ENCODE data around the gene RABAC1. TPM values are rescaled to one million over a fixed set of nuclear protein-coding genes. Genes with fewer than 3 reads are reported as not detected.
"Not testable (repeated sequence)": the region's sequence is repeated elsewhere in the genome, so short reads cannot be mapped to it uniquely, and the experiment has no call there.

RABAC1 gene, protein sequence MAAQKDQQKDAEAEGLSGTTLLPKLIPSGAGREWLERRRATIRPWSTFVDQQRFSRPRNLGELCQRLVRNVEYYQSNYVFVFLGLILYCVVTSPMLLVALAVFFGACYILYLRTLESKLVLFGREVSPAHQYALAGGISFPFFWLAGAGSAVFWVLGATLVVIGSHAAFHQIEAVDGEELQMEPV
- 67.9 TPM for total RNA-seq

DNA sequence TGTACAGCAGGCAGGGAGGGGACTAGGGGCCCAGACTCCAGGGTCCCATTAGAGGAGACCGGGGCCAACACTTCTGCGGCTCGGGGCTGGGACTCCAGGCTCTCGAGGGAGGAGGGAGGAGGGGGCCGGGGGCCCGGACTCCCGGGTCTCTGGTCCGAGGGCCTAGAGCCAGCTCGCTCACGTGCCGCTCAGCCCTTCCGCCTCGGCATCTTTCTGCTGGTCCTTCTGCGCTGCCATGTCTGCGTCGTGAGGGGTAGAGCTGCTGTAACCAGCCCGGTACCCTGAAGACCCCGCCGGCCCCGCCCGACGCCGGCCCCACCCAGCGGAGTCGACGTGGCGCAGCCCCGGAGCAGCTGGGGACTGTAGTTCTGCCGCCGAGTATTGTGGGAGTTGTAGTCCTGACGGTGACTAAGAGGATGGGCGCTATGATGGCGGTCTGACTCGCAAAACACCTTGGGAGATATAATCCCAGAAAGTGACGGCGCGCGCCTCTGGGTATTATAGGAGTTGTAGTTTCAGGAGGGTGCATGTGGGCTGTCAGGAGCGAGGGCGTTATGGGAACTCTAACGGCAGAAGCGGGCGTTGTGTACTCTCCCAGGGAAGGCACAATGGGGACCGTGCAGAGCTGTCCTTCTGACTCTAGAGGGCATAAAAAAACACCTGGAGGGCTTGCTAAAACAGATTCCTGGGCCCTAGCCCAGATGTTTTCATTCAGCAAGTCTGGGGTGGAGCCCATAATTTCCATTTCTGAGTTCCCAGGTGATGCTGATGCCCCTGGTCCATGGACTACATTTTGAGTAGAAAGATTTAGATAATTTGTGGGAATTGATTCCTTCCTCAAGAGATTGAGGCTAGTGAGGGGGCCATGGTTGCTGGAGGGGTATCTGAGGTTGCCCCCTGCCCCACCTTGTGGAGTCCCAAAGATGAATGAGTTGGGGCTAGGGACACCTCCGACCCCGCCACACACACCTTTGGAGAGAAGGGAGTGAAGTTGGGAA, at the start of gene RABAC1:
Gene RABAC1, minus strand, starts transcription at position 266 of the 998 bp plus-strand sequence. Its CDS starts 29 bp downstream, at position 237.
- ATAC-seq, result peak; percentile 82

DNA sequence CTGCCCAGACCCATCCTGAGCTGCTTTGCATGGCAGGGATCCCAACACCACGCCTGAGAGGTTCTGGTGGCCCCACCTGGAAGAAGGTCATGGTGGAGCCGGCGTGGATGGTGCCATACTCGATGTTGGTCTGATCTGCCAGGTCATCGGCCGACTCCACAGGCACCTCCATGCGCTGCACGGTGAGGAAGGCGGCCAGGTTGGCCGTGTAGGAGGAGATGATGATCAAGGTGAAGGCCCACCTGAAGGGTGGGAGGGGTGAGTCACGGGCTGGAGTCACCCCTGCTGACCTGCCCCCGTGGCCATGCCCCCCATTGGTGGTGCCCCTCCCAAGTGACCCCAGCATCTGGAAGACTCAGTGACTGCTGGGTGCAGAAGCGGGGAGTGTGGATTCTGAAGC, 47.4 kb upstream of the RABAC1 start:
- no peak for ATAC-seq

DNA sequence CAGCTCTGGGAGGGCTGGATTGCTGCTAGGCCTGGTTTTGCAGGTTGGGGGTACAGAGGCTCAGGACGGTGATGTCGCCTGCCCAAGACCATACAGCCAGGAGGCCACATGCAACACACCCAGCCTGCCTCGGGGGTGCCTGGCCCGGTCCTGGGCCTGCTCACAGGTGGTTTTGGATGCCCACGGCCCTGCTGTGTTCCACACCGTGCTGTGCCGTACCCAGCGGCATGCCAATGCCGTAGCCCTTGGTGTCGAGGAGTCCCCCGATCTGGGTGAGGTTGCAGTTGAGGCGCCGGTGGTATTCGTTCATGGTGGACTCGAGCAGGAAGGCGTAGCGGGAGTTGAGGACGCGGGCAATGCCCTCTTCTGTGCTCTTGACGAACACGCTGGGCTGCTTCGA, 46.4 kb upstream of the RABAC1 start:
- ATAC-seq, result peak; percentile 30

DNA sequence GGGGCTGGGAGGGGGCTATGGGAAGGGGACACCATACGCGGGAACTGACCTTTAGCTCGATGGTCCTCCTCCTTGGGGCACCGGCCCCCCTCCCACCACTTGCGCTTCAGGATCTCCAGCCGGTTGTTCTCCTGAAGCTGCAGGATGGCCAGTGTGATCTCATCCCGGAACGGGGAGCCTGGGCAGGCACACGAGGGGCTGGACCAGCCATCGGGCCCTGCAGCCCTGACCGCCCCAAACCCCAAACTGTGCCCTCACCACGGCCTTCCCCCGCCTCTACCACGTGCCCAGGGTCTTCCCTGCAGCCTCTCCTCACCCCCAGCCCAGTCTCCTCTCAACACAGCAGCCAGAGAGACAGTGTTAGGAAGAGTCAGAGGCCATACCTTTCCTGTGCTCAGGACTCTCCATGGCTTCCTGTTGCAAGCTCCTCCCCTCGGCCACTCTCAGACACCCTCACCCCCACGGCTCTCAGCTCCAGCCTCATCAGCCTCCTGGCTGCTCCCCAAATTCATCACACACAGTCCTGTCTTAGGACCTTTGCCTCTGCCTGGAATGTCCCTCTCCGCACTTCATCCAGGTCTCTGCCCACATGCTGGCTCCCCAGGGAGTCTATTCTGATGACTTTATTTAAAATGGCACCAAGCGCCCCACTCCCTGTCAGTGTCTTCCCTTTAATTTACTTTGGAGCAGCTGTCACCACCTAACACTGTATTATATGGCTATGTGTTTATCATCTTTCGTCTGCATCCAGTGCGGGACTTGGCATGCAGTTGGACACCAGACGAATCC, 44.6 kb upstream of the RABAC1 start:
- ATAC-seq, result peak; percentile 5

DNA sequence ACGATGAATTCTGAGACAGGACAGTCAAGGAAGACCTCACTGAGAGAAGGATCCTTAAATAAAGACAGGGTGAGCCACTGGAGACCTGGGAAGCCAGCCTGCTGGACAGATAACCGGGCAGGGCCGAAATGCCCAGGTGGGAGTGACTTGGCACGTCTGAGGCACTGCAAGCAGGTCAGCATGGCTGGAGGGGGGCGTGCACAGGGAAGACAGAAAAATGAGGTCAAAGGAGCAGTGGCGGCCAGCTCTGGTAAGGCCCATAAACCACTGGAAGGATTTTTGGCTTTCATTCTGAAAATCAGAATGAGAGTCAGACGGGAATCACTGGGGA, 40.7 kb upstream of the RABAC1 start:
- no peak for ATAC-seq

DNA sequence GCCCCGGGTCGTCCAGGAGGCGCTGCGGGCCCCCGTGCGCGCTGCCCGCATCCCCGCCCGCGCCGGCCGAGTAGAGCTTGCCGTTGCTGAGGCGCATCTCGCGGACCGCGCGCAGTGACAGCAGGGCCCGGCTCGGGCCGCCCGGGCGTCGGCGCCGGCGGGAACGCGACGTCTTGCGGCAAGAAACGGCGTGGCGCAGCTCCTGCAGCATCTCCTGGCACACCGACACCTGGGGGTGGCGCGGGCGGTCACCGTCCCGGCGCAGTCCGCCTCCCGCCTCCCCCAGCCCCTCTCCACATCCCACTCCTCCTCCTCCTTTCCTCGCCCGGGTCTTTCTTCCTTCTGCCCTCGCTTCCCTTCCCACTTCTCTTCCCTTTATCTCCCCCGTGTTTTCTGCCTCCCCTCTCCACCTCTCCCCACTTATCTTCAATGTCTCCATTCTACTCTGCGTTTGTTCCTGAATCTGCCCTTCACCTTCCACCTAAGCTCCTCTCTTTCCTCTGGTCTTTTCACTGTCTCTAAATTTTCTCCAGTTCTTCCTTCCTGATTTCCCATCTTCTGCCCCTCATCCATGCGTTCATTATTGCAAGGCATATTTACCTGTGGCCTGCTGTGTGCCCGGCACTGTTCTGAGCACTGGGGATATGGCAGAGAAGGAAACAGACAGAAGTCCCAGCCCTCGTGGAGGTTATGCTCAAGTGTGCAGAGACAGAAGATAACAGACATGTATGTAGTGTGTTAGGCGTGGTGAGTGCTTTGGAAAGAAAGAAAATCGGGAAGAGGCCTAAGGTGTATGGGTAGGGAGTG, 40.2 kb upstream of the RABAC1 start:
- ATAC-seq, result no peak

DNA sequence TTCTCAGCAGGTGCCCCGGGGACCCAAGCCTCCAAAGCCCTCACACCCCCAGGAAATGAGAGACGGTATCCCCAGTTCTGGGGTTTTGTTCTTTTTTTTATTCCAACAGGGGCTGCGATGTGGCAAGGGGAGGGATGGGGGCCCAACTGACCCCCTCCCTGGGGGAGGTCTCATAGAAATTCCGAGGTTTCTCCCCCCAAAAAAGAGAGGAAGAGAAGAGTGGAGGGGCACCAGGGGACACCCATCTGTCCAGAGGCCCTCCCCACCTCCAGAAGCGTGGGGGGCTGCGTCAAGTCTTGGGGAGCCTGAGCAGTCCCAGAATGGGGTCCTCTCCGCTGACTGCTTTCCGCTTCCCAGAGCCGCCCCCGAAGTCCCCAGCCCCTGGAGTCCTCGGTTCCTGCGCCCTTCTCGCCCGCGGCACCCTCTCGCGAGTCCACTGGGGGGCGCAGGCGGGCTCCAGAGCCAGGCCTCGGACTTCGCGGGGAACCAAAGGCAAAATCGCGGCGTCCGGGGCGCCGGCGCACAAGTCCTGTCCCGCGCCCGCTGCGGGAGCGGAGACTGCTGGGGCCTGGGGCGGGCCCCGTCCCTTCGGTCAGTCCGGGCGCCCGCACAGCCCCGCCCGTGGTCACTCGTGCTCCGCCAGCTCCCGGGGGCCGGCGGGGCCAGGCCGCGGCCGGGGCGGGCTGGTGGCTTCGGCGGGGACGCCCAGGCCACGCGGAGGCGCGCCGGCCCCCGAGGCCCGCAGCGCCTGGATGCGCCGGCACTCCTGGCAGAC, 39.3 kb upstream of the RABAC1 start:
- peak; percentile 11 for ATAC-seq

DNA sequence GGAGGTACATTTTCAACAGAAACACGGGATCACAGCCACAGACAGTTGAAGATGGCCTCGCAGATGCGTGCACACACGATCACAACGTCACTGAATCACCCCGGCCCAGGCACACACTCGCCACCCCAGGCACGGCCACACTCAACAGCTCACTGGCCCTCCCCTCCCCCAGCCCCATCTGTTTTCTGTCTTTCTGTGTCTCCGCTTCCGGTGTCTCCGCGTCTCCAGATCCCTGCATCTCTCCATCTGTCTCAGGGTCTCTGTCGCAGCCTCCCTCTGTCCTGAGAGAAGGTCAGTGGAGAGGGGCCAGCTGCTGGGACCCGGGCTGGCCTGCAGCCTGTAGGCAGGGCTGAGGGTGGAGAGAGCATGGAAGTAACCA, 38.7 kb upstream of the RABAC1 start:
- no peak for ATAC-seq

DNA sequence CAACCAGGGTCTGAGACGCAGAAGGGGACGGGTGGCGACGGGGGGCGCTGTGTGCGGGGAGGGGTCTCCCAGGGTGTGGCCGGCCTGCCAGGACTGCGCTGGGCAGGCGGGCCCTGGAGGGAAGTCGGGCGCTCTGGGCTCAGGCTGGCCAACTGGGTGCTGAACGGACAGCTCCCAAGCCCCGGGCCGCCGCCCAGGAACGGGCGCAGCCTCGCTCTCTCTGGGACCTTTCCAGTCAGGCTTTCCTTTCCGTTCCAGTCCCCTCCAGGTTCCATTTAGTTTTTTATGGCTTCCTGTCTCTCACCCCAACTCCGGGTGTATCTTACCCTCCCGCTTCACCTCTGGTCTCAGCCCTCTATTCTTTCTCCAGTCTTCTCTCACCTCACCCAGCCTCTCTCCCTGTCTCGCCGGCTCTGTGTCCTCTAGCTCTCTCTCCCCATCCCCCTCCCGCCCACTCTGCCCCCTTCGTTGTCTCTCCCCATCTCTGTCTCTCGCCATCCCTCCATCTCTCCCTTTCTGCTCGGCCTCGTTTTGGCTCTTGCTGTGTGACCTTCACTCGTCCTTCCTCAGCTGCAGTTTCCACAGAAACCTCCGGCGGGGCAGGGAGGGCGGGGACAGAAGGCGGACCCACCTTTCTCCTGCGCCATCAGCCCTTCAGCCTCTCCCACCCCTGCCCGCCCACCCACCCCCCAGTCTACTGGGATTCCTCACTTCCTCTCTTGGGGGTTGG, 38.2 kb upstream of the RABAC1 start:
- ATAC-seq, result peak; percentile 51

DNA sequence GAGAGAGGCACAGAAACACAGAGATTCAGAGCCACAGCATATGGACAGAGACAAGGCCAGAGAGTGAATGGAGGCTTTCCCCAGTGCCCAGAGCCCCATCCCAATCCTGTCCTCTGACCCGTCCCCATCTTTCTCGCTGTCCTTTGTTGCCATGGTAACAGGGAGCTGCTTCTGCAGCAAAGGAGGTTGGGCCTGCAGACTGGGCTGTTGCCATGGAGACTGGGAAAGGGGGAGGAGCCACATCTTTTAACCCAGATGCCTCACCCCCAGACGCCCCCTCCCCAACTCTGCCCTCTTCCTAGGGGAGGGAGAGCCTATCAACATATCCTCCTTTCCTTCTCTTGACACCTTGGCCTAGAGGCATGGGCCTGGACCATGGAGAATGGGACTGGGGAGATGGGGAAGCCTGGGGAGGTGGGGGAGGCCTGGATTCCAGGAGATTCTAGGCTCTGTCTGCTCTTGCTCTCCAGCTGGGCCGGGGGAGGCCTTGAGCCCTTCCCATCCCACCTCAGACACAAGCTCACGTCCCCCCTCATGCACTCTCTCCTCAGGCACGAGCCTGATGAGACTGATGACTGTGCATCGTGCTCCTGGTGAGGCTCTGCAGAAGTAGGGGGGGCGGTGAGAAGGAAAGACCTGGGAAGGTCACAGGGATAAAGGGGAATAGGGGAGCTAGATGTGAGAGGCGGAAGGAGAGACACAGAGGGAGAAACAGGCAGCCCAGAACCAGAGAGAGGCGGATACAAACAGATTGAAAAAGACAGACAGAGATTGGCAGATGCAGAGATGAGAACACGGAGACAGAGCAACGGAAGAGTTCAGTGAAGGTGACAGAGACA, 37.1 kb upstream of the RABAC1 start:
- no peak for ATAC-seq

DNA sequence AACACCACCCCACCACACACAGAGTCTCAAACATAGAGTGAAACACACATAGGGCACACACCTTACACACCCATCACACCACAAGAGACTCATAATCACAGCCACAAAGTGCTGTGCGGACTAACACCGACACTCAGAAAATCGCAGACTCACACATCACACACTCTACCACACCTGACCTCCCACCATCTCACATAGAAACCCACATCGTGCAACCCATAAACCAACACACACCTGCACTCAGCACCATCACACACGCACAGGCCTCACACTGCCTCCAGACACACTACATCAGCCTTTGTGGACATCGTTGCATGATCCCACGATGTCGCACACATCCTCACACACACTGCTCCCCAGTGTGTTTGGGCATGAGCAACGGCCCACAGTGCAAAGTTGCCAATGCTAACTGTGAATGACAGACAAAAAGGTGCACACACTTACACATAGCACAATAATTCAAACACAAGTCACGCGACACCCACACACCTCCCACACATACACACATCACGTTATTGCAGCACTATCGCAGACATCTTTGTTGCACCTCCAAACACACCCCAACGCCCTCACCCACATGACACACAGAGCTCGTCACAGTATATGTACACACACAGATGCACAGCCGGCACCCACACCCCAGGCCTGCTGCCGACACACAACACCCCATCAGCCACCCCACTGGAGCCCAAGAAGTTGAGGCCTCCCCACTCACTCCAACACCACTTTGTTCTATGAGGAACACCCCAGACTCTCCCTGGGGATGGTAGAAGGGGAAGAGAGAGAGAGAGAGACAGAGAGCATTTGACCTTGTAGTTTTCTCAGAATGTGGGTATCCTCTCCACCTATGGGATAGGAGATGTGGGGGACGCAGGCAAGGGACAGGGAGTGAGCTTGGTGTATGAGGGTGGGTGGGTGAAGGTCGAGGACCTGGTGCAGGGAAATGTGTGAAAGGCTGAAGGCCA, 36.2 kb upstream of the RABAC1 start:
- ATAC-seq, result no peak

DNA sequence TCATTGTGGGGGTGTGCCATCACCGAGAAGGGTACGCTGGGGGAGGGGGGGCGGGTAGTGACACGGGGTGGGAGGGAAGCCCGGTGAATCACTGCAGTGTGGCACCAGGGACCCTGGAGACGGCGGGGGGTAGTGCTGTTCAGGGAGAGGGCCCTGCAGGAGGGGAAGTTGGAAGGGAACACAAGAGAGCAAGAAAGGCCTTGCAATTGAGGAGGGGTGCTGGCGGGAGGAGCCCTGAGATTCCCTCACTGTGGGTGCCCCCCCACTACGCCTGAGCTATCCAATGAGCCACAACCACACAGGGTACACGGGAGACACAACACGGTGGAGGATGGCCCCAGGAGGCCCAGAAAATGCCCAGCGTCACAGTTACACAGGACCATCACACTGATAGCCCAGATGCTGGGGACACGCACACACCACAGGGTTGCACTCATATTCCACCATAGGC, 35.4 kb upstream of the RABAC1 start:
- no peak for ATAC-seq

DNA sequence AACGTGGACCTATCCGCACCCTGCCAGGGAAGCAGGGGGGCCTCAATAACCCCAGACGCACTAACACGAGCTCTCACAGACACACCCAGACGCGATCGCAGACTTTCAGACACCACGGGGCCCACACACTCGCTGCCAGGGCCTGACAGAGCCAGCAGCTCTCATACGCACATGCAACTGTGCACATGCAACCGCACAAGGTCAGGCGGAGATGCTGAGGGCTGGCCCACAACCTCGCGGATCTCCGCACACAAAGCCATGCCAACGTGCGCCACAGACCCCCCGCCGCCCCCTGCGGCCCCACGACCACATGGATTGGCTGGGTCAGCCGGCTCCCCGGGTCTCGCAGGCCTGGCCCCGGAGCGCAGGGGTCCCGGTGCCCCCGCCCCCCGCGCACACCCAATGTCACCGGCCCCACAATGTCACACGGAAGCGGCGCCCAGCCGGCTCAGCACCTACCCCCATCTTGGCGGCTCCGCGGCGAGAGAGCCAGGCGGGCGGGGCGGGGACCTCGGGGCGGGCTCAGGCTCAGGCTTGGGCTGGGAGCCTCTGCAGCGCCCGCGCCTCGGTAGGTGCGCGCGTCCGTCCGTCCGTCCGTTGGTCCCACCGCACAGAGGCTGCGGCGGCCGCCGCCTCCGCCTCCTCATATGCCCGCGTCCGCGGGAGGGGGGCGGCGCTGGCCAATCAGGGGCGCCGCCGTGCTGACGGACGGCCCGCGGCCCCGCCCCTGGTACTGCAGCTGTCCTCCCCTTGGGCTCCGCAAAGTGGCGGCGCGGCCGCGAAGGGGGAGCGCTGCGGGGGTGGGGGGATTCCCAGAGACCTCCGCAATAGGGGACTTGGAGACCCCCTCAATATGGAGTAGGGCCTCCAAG, 34.7 kb upstream of the RABAC1 start, which contains the start of gene ATP1A3:
Gene ATP1A3, minus strand, starts transcription at position 619 of the 872 bp plus-strand sequence. Its CDS starts 154 bp downstream, at position 465.
- ATAC-seq, result peak; percentile 67

DNA sequence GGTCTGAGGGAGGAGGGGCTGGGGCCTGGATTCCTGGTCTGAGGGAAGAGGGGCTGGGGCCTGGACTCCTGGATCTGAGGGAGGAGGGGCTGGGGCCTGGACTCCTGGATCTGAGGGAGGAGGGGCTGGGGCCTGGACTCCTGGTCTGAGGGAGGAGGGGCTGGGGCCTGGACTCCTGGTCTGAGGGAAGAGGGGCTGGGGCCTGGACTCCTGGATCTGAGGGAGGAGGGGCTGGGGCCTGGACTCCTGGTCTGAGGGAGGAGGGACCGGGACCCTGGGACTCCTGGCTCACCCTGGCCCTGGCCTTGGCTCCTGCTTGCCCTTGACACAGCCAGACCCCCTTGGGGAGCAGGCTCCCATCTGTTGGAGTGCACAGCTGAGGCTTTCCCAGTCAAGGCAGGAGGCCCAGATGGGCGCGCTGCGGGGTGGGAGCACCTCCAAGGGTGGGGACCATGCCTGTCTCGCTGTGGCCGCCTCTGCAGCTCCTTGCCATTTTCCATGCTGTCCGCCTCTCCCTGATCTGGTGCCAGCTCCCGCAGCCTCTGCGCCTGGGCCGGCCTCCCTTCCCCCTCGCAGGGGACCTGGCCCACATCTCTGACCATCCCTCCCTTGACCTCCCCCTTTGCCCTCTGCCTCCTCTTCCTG, 32.9 kb upstream of the RABAC1 start:
- not testable (repeated sequence) for ATAC-seq

DNA sequence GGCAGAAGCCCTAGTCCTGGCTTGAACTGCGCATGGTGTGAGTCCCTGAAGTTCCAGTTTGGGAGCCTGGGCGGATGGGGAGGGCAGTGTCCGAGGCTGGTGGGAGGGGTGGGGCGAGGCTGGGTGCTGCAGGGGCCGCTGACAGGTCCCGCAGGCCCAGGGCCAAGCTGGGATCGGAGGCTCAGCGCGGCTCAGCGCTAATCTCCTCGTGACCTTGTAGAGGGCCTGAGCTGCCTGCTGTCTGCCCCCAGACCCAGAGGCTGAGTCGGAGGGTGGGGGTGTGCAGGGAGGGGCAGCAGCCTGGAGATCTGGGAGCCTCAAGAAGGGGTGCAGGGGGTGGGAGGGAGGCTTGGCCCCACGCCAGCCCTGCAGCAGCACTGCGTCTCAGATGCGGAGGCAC, 31.9 kb upstream of the RABAC1 start:
- no peak for ATAC-seq

DNA sequence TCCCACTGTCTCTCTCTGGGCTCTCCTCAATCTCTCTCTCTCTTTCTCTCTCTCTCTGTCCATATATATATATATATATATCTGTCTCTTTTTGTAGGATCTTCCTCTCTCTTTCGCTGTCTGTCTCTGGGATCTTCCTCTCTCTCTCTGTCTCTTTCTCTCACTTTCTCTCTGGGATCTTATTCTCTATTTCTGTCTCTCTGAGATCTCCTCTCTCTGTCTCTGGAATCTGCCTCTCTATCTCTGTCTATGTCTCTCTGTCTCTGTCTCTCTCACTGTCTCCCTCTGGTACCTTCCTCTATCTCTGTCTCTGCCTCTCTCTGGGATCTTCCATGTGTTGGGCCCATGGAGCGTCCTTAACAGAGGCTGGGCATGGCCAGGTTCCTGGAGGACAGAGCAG, 31.5 kb upstream of the RABAC1 start:
- no peak for ATAC-seq

DNA sequence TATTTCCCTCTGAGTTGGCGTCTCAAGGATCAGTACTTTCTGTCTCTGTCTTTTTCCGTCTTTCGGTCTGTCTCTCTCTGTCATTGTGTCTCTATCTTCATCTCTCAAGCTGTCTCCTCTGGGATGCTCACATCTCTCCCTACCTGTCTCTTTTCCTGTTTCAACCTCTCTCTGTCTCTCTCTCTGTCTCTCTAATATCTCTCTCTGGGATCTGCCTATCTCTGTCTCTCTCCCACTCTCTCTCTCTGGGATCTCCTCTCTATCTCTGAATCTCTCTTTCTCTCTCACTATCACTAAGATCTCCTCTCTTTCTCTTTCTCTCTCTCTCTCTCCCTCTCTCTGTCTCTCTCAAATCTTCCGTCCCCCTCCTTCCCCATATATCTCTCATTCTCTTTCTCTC, 30.9 kb upstream of the RABAC1 start:
- no peak for ATAC-seq
